SH-SY5Y (cell line): ENCODE results near the gene RASGRF2.

ENCODE experiments used
- GATA2 ChIP-seq: IDR thresholded peaks from 2 replicates; pipeline ENCODE4 v1.6.1; 2011; ENCODE audit warnings: mild to moderate bottlenecking, low read depth, low read length
- GATA3 ChIP-seq: IDR thresholded peaks from 2 replicates; pipeline ENCODE4 v1.6.1; 2011; ENCODE audit warnings: low read depth, mild to moderate bottlenecking, low read length, moderate library complexity

RASGRF2 gene

GRCh38 chr5:81212211-81212751, 252.1 kb downstream of the RASGRF2 start:
- TF ChIP-seq GATA2 = no peak
- no peak for TF ChIP-seq GATA3

- TF ChIP-seq GATA2 (no peak), GATA3 (no peak)
Observed at GRCh38 chr5:81213070-81213469, 252.9 kb downstream of the RASGRF2 start.

- no peak for TF ChIP-seq GATA2
- no peak for TF ChIP-seq GATA3
Observed at GRCh38 chr5:81214848-81215247, 254.7 kb downstream of the RASGRF2 start.

GRCh38 chr5:81216152-81216551, 256.0 kb downstream of the RASGRF2 start:
- TF ChIP-seq GATA2 (no peak), GATA3 (no peak)

GRCh38 chr5:81219389-81219788, 259.2 kb downstream of the RASGRF2 start:
- no peak for TF ChIP-seq GATA3
- no peak for TF ChIP-seq GATA2

GRCh38 chr5:81222285-81222684, 262.1 kb downstream of the RASGRF2 start:
- no peak for TF ChIP-seq GATA3
- no peak for TF ChIP-seq GATA2

GRCh38 chr5:81225463-81225862, 265.3 kb downstream of the RASGRF2 start:
- TF ChIP-seq GATA3 (no peak), GATA2 (no peak)

GRCh38 chr5:81226286-81226685, 266.1 kb downstream of the RASGRF2 start:
- TF ChIP-seq GATA2 = no peak
- TF ChIP-seq GATA3 = no peak

GRCh38 chr5:81226949-81227348, 266.8 kb downstream of the RASGRF2 start:
- TF ChIP-seq GATA2 (no peak), GATA3 (no peak)

- TF ChIP-seq GATA3 = no peak
- TF ChIP-seq GATA2 = no peak
Observed at GRCh38 chr5:81228084-81228483, 267.9 kb downstream of the RASGRF2 start.

GRCh38 chr5:81230416-81230815, 270.3 kb downstream of the RASGRF2 start:
- TF ChIP-seq GATA2 (no peak), GATA3 (no peak)

GRCh38 chr5:81232464-81233079, 272.4 kb downstream of the RASGRF2 start:
- TF ChIP-seq GATA3 (no peak), GATA2 (no peak)

- no peak for TF ChIP-seq GATA3
Observed at GRCh38 chr5:81233080-81233634, 273.0 kb downstream of the RASGRF2 start, which contains the start of gene CKMT2. TSS of gene CKMT2 (plus strand) at chr5:81233322. CDS start at chr5:81251133, 17,811 bp downstream.

GRCh38 chr5:81234299-81234698, 274.1 kb downstream of the RASGRF2 start:
- TF ChIP-seq GATA3 = no peak
- no peak for TF ChIP-seq GATA2

GRCh38 chr5:81234801-81235200, 274.6 kb downstream of the RASGRF2 start:
- TF ChIP-seq GATA2 (no peak), GATA3 (no peak)

- TF ChIP-seq GATA3 = no peak
- TF ChIP-seq GATA2 = no peak
Observed at GRCh38 chr5:81235287-81236072, 275.3 kb downstream of the RASGRF2 start.

- no peak for TF ChIP-seq GATA2
- TF ChIP-seq GATA3 = no peak
Observed at GRCh38 chr5:81238460-81238859, 278.3 kb downstream of the RASGRF2 start.
